ENCODE data around the gene NR4A3. TPM values are rescaled to one million over a fixed set of nuclear protein-coding genes. Genes with fewer than 3 reads are reported as not detected.
A peak's percentile ranks its signal among the peaks of the same experiment; 100 is the strongest.
"Not testable (repeated sequence)": the region's sequence is repeated elsewhere in the genome, so short reads cannot be mapped to it uniquely, and the experiment has no call there.

NR4A3 gene
- under 1 TPM; 0.17 to 0.29 TPM for total RNA-seq

DNA sequence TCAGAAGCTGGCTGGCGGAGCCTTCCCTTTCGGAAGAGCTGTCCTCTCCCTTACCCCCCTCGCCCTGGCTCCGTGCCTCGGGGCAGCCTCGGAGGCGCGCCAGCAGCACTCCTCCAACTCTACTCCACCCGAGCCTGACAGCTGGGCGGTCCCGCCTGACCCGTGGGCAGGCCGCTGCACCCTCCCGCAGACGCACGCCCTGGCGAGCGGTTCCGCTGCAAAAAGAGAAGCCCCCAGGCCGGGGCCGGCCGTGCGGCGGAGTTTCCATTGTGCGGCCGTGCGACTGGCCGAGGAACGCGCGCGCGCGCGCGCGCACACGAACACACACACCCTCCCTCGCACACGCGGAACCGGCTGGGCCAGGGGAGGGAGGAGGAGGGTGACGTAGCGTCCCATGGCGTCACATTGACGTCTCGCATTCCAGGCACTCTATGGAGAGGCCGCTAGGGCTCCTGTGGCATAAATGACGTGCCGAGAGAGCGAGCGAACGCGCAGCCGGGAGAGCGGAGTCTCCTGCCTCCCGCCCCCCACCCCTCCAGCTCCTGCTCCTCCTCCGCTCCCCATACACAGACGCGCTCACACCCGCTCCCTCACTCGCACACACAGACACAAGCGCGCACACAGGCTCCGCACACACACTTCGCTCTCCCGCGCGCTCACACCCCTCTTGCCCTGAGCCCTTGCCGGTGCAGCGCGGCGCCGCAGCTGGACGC, at the start of gene NR4A3:
Gene NR4A3 (plus strand): TSS at position 490 of the 713 bp plus-strand sequence. CDS start 6,158 bp downstream, outside the sequence.
- Mint-ChIP-seq H3K9me3 (no peaks in the 10 kb centered on the region), H3K4me1 (peaks cover 67% of the 10 kb centered on the region), H3K27ac (peak within 1 kb of the TSS; percentile 90), H3K27me3 (peaks cover 59% of the 10 kb centered on the region), H3K36me3 (ENCODE audit: low read depth) (peaks cover 4% of the 10 kb centered on the region), H3K4me3 (peak within 1 kb of the TSS; percentile 94)
- ChIA-PET POLR2A (interaction anchor here (0.5 kb wide), 2 partner anchors 41 to 146 kb away, joined by 12 read pairs; no protein-coding TSS in a partner anchor), CTCF (interaction anchor here (0.6 to 1.9 kb wide), 9 partner anchors 12 to 637 kb away, joined by 3 to 6 read pairs (median 3); no protein-coding TSS in a partner anchor)
- DNase-seq, result peak; percentile 85

DNA sequence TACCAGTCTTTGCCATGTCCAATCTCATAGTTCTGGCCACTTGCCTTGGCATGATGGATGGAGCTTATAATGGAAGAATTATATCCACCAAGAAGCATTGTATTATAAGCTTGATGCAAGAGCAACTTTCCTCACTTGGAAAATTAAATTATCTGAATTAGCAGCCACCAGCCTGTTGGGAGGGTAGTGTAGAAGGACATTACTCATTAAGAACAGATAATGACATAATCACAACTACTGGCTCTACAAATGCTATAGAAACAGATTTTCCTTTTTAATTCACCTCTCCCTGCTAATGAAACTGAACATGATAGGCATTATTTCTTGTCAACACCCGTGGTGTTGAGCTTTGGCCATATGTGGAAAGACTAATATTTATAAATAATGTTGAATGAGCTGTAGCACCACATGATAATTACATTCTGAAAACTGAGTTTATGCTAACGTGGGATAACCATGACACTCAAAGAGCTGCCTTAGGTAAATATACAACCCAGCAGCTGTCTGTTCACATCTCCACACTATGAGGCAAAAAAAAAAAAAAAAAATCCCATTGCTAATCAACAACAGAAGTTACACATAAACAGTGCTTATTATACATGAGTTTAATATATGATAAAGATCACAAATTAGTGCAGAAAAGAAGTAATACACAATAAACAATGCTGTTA, 48.1 kb upstream of the NR4A3 start:
- DNase-seq, result no peak
- ChIA-PET CTCF (interaction anchor here (1.0 kb wide), 1 partner anchor 20 kb away, joined by 3 read pairs; no protein-coding TSS in a partner anchor), POLR2A (interaction anchor here (0.6 kb wide), 1 partner anchor 430 kb away, joined by 3 read pairs; no protein-coding TSS in a partner anchor)
- H3K9me3 Mint-ChIP-seq, result no peaks in the 10 kb centered on the region
- H3K36me3 Mint-ChIP-seq (ENCODE audit: low read depth), result no peaks in the 10 kb centered on the region
- H3K4me1 Mint-ChIP-seq, result no peaks in the 10 kb centered on the region
- H3K27ac Mint-ChIP-seq, result no peak overlapping the region
- H3K4me3 Mint-ChIP-seq, result no peak overlapping the region
- peaks cover 10% of the 10 kb centered on the region for H3K27me3 Mint-ChIP-seq

DNA sequence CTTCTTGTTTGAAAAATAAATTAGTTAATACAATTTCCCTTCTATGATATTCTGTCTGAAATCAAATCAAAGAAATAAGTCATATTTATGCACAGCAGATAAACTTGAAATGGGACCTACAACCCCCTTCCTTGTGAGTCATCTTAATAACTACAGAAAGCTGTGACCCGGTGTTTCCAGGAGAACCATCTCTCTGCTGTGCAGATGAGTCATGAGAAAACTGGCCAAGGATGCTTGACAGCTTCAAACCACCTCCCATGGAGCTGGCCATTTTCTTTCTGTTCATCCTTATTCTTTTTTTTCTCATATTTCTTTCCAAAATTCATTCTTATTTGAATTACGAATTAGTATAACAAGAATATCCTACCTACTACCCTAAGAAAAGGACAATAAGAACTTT, 43.4 kb upstream of the NR4A3 start:
- no peaks in the 10 kb centered on the region for H3K4me1 Mint-ChIP-seq
- CTCF ChIA-PET, result no interaction called here
- H3K27me3 Mint-ChIP-seq, result peaks cover 7% of the 10 kb centered on the region
- no peak for DNase-seq
- no peak overlapping the region for H3K4me3 Mint-ChIP-seq
- H3K9me3 Mint-ChIP-seq, result no peaks in the 10 kb centered on the region
- no peak overlapping the region for H3K27ac Mint-ChIP-seq
- POLR2A ChIA-PET, result interaction anchor here (0.5 kb wide), 1 partner anchor 38 kb away, joined by 4 read pairs; no protein-coding TSS in a partner anchor
- no peaks in the 10 kb centered on the region for H3K36me3 Mint-ChIP-seq (ENCODE audit: low read depth)

DNA sequence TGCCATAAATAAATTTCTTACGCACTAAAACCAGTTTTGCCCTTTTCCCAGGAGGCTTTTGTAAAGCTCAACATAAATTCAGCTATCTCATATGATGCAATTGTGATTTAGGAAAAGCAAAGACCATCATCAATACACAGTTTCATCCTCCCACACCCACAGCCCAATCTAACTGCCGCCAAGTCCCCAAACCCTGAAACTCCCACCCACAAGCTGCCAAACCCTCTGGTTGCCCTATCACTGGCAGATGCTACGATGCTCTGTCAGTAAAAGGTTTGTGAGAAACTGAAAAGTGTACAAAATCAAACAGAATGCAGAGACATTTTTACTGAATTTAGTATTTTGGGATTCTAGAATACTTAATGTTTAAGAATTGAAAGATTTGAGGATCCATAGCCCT, 42.8 kb upstream of the NR4A3 start:
- ChIA-PET POLR2A (interaction anchor here (0.5 kb wide), 1 partner anchor 38 kb away, joined by 4 read pairs; no protein-coding TSS in a partner anchor), CTCF (no interaction called here)
- Mint-ChIP-seq H3K9me3 (no peaks in the 10 kb centered on the region), H3K4me1 (no peaks in the 10 kb centered on the region), H3K27me3 (peaks cover 9% of the 10 kb centered on the region), H3K27ac (no peak overlapping the region), H3K4me3 (no peak overlapping the region), H3K36me3 (ENCODE audit: low read depth) (no peaks in the 10 kb centered on the region)
- DNase-seq, result no peak

DNA sequence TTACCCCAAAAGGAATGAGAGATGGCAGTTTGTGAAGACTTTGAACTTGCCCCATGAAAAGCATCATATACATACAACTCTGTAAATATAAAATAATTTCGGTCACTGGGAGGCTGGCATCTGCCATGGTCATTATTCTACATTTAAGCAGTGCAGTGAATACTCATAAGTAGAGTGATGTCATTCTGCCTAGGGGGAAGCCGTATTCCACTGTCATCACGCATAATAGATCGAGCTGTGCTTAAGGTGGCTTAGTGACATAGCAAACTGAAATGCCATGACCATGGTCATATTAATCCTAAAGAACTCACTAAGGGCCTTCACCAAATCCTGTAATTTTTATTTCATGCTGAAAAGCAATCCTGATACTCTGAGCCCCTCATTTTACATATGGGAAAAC, 42.4 kb upstream of the NR4A3 start:
- H3K4me1 Mint-ChIP-seq, result no peaks in the 10 kb centered on the region
- no peak overlapping the region for H3K4me3 Mint-ChIP-seq
- no peak overlapping the region for H3K27ac Mint-ChIP-seq
- no peaks in the 10 kb centered on the region for H3K36me3 Mint-ChIP-seq (ENCODE audit: low read depth)
- ChIA-PET POLR2A (no interaction called here), CTCF (no interaction called here)
- DNase-seq, result no peak
- peaks cover 13% of the 10 kb centered on the region for H3K27me3 Mint-ChIP-seq
- no peaks in the 10 kb centered on the region for H3K9me3 Mint-ChIP-seq

DNA sequence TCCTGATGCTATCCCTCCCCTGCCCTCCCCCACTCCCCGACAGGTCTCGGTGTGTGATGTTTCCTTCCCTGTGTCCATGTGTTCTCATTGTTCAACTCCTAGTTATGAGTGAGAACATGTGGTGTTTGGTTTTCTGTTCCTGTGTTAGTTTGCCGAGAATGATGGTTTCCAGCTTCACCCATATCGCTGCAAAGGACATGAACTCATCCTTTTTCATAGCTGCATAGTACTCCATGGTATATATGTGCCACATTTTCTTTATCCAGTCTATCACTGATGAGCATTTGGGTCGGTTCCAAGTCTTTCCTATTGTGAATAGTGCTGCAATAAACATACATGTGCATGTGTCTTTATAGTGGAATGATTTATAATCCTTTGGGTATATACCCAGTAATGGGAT, 39.3 kb upstream of the NR4A3 start:
- H3K27ac Mint-ChIP-seq; H3K4me3 Mint-ChIP-seq; H3K36me3 Mint-ChIP-seq (ENCODE audit: low read depth); H3K4me1 Mint-ChIP-seq; H3K9me3 Mint-ChIP-seq; POLR2A ChIA-PET; DNase-seq; CTCF ChIA-PET: not testable (repeated sequence)
- H3K27me3 Mint-ChIP-seq, result peaks cover 29% of the 10 kb centered on the region

DNA sequence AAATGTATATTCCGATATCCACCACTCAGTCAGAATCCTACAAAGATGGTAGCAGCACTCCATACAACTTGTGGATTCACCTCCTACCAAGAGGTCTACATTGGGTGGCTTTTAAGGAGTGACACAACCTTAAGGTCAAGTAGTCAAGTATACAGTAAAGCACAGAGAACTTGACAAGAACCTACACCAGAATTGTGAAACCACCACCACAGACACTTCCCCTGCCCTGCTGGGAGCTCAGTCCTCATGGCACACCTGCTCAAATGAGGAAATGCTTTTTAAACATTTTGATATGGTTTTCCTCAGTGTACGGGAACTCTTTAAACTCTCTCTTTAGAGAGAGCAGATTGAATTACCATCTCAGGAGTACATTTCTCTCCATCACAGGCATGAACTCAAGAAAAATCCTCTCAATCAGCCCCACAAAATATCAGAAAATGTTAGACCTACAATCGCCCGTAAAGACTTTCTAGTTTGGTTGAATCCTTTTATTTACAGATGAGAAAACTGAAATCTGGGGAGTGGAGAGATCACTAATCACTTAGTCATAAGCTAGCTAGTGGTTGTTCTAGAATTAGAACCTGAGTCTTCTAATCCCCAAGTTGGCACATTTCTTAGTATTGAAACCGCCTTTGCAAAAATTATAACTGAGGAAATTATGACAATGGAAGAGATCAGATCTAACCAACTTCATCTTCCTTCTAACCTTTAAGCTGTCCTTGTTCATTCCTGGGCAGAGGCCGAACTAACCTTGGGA, 38.5 kb upstream of the NR4A3 start:
- H3K27me3 Mint-ChIP-seq, result peaks cover 33% of the 10 kb centered on the region
- no peak for DNase-seq
- ChIA-PET CTCF (no interaction called here), POLR2A (no interaction called here)
- H3K4me3 Mint-ChIP-seq, result no peak overlapping the region
- H3K4me1 Mint-ChIP-seq, result no peaks in the 10 kb centered on the region
- H3K27ac Mint-ChIP-seq, result no peak overlapping the region
- H3K36me3 Mint-ChIP-seq (ENCODE audit: low read depth), result no peaks in the 10 kb centered on the region
- no peaks in the 10 kb centered on the region for H3K9me3 Mint-ChIP-seq

DNA sequence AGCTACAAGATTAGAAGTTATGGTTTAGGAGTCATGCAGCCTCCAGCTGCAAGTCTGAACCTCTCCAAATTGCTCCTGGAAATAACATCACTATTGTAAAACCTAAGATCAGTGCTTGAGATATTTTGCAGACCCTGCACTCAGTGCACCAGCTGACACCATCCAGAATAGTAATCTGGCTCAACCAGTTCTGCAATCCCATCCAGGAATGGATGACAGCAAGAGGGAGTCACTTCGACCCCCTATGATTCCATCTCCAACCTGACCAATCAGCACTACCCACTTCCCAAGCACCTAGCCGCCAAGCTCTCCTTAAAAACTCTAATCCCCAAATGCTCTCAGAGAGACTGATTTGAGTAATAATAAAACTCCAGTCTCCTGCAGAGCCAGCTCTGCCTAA, 37.9 kb upstream of the NR4A3 start:
- Mint-ChIP-seq H3K4me3 (no peak overlapping the region), H3K36me3 (ENCODE audit: low read depth) (no peaks in the 10 kb centered on the region), H3K27me3 (peaks cover 36% of the 10 kb centered on the region), H3K27ac (no peak overlapping the region), H3K4me1 (no peaks in the 10 kb centered on the region), H3K9me3 (no peaks in the 10 kb centered on the region)
- ChIA-PET CTCF (no interaction called here), POLR2A (no interaction called here)
- no peak for DNase-seq

DNA sequence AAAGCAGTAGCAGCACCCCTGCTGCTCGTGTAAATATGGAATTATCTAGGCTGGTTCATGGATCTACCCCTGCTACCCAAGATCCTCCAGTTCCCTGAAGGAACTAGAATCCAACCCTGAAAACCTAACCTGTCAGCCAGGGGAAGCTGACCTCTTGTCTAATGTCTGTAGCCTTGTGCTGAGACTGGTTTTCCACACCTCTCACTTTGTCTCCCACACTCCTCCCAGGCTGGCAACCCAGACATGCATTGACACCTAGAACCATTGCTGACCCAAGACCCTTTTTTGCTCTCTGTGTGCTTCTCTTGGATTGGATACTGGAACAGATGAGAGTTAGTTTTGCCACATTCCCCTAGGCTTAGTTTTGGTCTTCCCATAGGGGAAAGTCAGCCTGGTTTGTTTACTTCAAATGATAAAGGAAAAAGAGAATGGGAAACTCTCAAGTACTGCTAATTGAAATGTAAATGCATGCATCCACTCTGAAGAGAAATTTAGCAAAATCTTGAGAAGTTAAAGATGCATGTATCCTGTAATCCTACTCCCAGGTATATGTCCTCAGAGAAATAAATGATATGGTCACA, 36.6 kb upstream of the NR4A3 start:
- no peaks in the 10 kb centered on the region for H3K4me1 Mint-ChIP-seq
- no peaks in the 10 kb centered on the region for H3K9me3 Mint-ChIP-seq
- no peaks in the 10 kb centered on the region for H3K36me3 Mint-ChIP-seq (ENCODE audit: low read depth)
- no peak overlapping the region for H3K4me3 Mint-ChIP-seq
- POLR2A ChIA-PET, result no interaction called here
- CTCF ChIA-PET, result no interaction called here
- no peak for DNase-seq
- H3K27me3 Mint-ChIP-seq, result peaks cover 43% of the 10 kb centered on the region
- H3K27ac Mint-ChIP-seq, result no peak overlapping the region

DNA sequence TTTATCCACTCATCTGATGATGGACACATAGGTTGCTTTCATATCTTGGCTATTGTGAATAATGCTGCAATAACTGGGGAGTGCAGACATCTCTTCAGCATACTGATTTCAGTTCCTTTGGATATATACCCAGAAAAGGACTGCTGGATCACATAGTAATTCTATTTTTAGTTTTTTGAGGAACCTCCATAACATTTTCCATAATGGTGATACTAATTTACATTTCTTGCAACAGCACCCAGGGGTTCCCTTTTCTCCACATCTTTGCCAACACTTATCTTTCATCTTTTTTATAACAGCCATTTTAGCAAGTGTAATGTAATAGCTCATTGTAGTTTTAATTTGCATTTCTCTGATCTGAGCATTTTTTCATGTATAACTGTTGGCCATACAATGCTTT, 34.1 kb upstream of the NR4A3 start:
- no peak for DNase-seq
- no peaks in the 10 kb centered on the region for H3K36me3 Mint-ChIP-seq (ENCODE audit: low read depth)
- H3K27me3 Mint-ChIP-seq, result peaks cover 49% of the 10 kb centered on the region
- no peak overlapping the region for H3K4me3 Mint-ChIP-seq
- no peak overlapping the region for H3K27ac Mint-ChIP-seq
- no peaks in the 10 kb centered on the region for H3K4me1 Mint-ChIP-seq
- CTCF ChIA-PET, result interaction anchor here (1.9 kb wide), 1 partner anchor 11 kb away, joined by 4 read pairs; no protein-coding TSS in a partner anchor
- no peaks in the 10 kb centered on the region for H3K9me3 Mint-ChIP-seq
- POLR2A ChIA-PET, result no interaction called here

DNA sequence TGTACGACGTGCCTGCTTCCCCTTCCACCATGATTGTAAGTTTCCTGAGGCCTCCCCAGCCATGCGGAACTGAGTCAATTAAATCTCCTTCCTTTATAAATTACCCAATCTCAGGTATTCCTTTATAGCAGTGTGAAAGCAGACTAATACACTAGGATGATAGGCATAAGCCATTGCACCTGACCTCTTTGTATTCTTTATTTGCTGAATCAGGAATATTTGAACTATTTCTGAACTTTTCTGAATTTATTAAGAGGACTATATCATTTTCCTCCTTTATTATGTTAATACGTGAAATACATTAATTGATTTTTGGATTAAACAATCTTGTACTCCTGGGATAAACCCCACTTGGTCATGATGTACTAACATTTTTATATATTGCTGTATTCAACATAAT, 28.2 kb upstream of the NR4A3 start:
- DNase-seq, result no peak
- CTCF ChIA-PET, result interaction anchor here (0.7 kb wide), 1 partner anchor 647 kb away, joined by 5 read pairs; no protein-coding TSS in a partner anchor
- no peak overlapping the region for H3K27ac Mint-ChIP-seq
- H3K4me1 Mint-ChIP-seq, result no peaks in the 10 kb centered on the region
- peaks cover 22% of the 10 kb centered on the region for H3K27me3 Mint-ChIP-seq
- H3K4me3 Mint-ChIP-seq, result no peak overlapping the region
- no peaks in the 10 kb centered on the region for H3K36me3 Mint-ChIP-seq (ENCODE audit: low read depth)
- H3K9me3 Mint-ChIP-seq, result no peaks in the 10 kb centered on the region
- POLR2A ChIA-PET, result no interaction called here

DNA sequence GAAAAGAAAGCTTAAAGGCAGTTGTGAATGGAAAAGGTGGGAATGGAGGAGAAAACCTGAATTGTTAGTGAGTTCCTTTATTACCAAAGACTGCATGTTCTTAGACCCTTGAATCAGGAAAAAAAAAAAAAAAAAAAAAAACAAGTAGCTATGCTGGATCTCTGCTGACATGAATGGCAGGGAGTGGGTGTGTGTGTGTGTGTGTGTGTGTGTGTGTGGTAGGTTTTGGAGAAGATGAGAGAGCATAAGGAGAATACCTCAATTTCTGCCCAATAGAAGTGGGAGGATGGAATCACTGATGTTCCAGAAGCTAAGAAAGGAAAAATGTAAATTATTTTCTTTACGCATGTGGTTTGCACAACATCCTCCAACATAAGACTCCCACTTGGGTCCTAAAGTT, 25.5 kb upstream of the NR4A3 start:
- DNase-seq, result no peak
- Mint-ChIP-seq H3K36me3 (ENCODE audit: low read depth) (no peaks in the 10 kb centered on the region), H3K27ac (no peak overlapping the region), H3K4me1 (no peaks in the 10 kb centered on the region), H3K9me3 (no peaks in the 10 kb centered on the region), H3K4me3 (no peak overlapping the region), H3K27me3 (peaks cover 13% of the 10 kb centered on the region)
- POLR2A ChIA-PET, result no interaction called here
- CTCF ChIA-PET, result no interaction called here

DNA sequence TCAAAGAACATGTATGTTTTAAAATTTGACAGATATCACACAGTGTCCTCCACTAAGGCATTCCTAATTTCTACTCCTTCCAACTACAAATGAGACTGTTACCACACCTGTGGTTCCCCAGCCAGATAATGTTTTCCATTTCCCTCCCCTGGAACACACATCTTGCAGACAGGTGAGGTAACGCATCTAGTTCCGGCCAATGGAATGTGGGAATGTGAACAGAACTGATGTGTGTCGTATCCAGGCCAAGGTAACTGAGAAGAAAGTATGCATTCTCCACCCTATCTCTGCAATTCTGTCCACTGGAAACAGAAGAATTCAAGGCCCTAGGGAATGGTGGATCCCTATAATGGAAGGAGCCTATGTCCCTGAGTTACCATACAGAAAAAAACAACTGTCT, 19.9 kb upstream of the NR4A3 start:
- no peaks in the 10 kb centered on the region for H3K9me3 Mint-ChIP-seq
- H3K4me3 Mint-ChIP-seq, result no peak overlapping the region
- H3K4me1 Mint-ChIP-seq, result no peaks in the 10 kb centered on the region
- ChIA-PET POLR2A (no interaction called here), CTCF (no interaction called here)
- H3K27ac Mint-ChIP-seq, result no peak overlapping the region
- H3K27me3 Mint-ChIP-seq, result no peaks in the 10 kb centered on the region
- H3K36me3 Mint-ChIP-seq (ENCODE audit: low read depth), result no peaks in the 10 kb centered on the region
- no peak for DNase-seq

Measured in activated CD4-positive, alpha-beta T cell treated with anti-CD3 and anti-CD28 coated beads, Interleukin-2, amount 10 ng/mL, durations not matched to agents 7 days and 5 days (primary cell).